ENCODE measurements around the gene RPS14.
"Not testable (repeated sequence)": the region's sequence is repeated elsewhere in the genome, so short reads cannot be mapped to it uniquely, and the experiment has no call there.

Gene RPS14

DNA sequence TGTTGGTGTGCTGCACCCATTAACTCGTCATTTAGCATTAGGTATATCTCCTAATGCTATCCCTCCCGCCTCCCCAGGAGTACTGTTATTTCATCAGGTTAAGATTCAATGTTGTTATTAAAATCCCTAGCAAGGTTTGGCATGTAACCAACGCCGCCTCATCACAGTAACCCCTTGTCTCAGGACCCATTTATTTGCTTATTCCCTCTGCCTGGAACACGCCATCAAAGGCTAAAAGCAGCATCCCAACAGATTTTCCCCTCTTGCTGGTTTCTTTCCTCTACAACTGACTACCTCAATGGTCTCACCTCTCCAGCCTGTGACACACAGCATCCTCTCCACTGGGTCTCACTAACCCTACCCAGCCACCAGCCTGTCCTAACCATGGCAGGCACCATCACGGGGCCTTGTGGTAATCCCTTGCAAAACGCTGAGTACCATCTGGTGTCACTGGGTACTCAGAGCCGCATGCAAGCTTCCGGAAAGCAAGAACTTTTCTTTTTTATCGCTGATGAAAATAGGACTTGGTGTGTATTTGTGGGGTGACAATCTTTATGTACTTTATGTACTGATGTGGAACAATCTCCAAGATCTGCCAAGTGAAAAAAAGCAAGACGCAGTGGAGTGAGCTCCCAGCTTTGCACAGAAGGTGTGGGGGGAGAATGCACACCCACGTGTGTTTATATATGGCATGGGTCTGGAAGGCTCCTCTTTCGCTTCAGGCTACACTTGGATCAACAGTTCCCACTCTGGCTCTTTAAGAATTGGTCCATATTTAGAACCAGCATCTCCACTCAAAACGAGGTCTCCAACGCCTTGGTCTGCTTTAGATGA, 6.1 kb downstream of the RPS14 start:
- no peak for DNase-seq

GRCh38 chr5:150442699-150443080, 6.8 kb downstream of the RPS14 start:
- DNase-seq: no peak

DNA sequence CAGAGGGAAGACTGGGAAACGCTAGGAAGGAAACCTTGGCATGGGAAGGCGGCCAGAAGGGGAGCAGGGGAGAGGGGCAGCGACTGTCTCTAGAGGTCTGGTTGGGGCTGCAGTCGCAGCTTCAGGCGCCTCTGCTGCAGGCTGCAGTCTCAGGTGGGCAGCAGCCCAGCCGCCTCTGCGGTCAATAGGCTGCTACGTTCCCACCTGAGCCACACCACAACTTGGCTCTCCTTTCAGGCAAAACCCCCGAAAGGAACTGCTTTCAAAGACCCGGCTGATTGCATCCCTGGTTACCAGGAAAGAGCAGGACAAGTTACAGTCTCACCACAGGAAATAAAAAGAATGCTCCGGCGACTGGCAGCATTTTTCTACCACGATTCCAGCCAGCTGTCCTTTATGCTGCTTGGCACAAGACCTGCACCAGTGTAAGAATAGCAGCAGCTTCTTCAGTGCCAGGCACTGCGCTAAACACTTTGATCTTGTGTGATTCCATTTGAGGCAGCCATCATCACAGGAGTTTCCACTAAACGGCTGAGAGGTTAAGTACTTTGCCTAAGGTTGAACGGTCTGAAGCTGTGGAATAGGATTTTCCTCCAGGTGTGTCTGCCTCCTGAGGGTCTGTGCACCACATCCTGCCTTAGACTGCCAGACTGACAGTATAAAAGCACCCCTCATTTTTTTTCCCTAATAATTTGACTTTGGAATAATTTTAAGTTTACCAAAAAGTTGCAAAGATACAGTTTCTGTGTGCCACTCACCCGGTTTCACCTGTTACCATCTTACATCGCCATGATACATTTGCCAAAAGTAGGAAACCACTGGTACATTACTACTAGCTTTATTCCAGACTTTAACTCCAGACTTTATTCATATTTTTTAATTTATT, 7.5 kb downstream of the RPS14 start:
- no peak for DNase-seq

DNA sequence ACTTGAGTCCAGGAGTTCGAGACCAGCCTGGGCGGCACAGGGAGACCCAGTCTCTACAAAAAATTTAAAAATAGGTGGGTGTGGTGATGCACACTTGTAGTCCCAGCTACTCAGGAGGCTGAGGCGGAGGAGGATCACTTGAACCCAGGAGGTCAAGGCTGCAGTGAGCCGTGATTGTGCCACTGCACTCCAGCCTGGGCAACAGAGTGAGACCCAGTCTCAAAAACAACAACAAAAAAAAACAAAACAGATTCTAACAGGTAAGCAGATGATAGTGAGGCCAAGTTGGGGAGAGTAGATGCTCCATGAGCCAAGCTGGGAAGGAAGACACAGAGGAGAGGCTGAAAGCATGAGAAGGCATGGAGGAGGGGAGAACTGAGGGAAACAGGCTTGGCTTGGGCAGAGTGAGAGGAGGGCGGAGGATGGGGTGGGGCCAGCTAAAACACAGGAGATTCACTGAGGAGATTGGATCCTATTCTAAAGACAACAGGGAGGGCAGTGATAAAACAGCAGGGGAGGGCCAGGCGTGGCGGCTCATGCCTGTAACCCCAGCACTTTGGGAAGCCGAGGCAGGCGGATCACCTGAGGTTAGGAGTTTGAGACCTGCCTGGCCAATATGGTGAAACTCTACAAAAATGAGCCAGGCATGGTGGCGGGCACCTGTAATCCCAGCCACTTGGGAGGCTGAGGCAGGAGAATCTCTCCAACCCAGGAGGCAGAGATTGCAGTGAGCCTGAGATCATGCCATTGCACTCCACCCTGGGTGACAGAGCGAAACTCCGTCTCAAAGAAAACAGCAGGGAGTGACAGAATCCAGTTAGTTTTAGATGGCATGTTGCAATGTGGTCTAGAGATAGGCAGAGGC, 8.4 kb downstream of the RPS14 start:
- no peak for DNase-seq

GRCh38 chr5:150438873-150439546, 10.5 kb downstream of the RPS14 start:
- DNase-seq: no peak

DNA sequence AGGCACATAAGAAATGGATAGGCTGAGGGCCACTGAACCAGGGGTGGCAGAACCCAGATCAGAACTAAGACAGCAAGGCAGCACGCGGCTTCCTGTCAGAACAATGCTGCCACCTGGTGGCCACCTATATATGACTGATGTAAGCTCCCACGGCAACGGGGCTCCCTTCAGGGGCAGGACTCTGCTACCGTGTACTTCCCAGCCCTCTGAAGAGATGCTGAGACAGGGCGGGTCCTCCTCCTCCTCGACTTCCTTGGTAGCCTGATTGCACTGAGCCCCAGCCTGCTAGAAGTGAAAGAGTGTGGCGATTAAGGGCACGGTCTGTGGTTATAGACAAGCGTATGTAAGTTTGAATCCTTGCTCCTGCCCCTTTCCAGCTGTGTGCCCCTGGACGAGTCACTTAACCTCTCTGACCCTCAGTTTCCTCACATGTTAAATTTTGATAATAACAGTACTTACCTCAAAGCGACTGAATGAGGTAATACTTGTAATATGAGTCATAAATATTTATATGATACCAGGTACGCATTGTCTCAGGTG, 13.3 kb downstream of the RPS14 start:
- DNase-seq: peak; percentile 91

- no peak for DNase-seq
Observed at GRCh38 chr5:150434464-150434863, 15.1 kb downstream of the RPS14 start.

- DNase-seq: no peak
Observed at GRCh38 chr5:150431574-150431973, 18.0 kb downstream of the RPS14 start.

DNA sequence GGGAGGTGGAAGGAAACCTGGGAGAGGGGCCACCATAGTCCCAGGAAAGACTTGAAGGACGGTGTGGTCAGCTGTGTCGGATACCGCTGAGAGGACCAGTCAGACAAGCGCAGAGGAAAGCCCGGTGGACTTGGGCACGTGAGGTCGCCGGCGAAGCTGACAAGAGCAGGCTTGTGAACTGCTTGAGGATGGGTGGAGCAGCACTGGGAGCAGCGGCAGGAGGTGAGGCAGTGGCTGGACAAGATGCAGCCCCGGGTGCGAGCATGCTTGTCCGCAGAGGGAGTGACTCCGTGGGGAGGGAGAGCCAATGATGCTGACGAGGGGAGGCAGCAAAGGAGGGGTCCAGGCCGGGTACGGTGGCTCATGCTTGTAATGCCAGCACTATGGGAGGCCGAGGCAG, 18.5 kb downstream of the RPS14 start:
- no peak for DNase-seq

- no peak for DNase-seq
Observed at GRCh38 chr5:150429410-150429873, 20.1 kb downstream of the RPS14 start.

DNA sequence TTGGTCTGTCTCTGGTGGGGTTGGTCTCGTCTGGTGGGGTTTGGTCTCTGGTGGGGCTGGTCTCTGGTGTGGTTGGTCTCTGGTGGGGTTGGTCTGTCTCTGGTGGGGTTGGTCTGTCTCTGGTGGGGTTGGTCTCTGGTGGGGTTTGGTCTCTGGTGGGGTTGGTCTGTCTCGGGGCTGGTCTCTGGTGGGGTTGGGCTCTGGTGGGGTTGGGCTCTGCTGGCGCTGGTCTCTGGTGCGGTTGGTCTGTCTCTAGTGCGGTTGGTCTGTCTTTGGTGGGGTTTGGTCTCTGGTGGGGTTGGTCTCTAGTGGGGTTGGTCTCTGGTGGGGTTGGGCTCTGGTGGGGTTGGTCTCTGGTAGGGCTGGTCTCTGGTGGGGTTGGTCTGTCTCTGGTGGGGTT, 20.6 kb downstream of the RPS14 start:
- DNase-seq: no peak

- DNase-seq: no peak
Observed at GRCh38 chr5:150428106-150428876, 21.2 kb downstream of the RPS14 start.

DNA sequence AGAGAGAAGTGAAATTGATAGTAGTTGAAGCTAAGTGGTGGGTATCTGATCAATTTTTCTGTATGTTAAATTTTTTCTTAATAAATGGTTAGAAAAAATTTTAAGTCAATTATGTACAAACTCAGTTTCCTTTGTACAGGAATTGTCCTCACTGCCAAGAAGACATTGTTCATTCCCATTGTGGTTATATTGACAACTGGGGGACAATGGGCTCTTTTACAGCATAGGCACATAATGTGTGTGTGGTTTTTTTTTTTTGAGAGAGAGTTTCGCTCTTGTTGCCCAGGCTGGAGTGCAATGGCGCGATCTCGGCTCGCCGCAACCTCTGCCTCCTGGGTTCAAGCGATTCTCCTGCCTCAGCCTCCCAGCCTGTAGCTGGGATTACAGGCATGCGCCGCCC, 23.4 kb downstream of the RPS14 start:
- DNase-seq: not testable (repeated sequence)

- DNase-seq: no peak
Observed at GRCh38 chr5:150422758-150423157, 26.8 kb downstream of the RPS14 start.

GRCh38 chr5:150422075-150422474, 27.5 kb downstream of the RPS14 start:
- no peak for DNase-seq

DNA sequence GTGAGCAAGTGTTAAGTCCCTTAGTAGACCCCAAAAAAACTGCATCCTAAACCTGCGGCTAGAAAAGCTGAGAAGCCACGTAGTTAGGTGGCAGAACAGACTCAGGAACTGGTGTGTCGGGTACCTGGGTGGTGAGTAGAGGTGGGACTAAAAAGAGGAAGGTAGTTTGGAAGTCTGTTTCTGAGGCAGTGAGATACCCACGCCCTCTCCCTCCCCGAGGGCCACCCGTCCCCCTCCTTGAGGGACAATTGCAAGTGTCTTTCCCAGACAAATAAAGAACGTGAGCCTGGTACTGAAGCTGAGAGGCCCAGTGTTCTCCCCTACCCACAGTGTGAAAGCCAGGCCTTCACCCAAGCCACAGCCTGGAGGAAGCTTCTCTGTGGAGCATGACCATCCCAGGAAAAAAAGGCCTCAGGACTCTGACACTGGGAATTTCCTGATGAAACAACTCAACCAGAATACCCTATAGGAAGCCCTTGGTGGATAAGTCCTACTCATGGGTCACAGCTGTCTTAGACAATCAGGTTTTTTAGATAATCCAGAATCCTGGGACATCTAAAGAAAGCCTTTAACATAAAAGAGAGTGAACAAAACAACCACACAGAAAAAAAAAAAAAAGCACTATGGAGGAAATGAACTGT, 29.8 kb downstream of the RPS14 start:
- no peak for DNase-seq

DNA sequence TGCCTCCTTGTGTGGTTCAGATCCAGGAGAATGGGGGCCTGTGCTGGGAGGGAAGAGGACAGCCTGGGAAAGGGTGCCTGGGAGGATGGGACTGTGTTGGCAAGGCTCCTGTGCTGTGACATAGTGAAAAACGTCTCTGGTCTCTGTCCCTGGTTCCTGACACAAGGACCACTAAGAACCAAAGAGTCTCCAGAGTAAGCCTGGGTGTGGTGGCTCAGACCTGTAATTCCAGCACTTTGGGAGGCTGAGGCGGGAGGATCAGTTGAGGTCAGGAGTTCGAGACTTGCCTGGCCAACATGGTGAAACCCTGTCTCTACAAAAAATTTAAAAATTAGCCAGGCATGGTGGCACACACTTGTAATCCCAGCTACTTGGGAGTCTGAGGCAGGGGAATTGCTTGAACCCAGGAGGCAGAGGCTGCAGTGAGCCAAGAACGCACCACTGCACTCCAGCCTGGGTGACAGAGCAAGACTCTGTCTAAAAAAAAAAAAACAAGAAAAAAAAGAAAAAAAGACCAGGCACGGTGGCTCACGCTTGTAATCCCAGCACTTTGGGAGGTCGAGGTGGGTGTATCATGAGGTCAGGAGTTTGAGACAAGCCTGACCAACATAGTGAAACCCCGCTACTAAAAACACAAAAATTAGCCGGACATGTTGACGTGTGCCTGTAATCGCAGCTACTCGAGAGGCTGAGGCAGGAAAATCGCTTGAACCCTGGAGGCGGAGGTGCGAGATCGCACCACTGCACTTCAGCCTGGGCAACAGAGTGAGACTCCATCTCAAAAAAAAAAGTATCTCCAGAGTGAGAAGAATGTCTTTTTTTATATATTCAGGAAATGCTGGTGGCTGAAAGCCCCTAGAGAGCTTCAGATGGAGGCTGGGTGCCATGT, 35.4 kb downstream of the RPS14 start:
- DNase-seq: not testable (repeated sequence)

DNA sequence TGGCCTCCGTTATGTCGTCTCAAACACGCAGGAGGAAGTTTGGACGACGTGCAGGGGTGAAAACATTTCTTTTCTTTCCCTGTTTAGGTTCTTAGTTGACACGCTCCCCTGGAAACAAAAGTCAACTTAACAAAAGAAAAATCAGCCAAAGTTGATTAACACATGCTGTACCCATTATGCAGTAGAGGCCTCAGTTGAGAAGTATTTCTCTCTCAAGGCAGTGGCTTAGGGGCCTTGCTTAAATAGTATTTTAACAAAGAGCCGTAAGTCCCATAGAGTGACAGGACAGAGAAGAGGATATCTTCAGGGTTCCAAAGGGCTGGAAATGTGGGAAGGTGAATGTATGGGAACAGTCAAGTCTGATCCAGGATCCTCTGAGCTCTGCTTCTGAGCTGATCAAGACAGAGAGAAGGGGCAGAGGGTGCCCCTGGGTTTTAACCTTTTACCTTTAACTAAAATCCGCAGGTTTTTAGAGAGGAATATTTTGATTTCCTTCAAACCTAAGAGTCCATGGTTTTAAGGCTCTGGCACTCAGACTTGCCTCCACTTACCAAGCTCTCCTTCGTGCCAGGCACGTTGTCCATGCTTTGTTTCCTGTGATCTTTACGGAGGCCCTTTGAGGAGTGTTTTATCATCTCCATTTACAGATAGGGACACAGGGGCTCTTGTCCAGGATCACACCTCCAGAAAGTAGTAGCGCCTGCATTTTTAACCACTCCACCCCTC, 36.2 kb downstream of the RPS14 start:
- no peak for DNase-seq

Data from activated naive CD4-positive, alpha-beta T cell treated with Interleukin-2 at 50 U/mL for 16 hours (primary cell).